Endothelial cell of umbilical vein (primary cell): ENCODE data around the gene VANGL1. TPM values are rescaled to one million over a fixed set of nuclear protein-coding genes. Genes with fewer than 3 reads are reported as not detected.

ENCODE experiments used
- BruUV-seq: library from RNA; stranded (reverse); fragments of 400-500 nt; replicated peaks from 2 replicates; lab custom pipeline; 2021; lab: Mats Ljungman, UMichigan
- CTCF ChIA-PET: fragments of 300-600, 350-600 bp; sonication (Branson Sonifier 250); formaldehyde crosslinking; loops from one replicate; lab custom pipeline; 2021; ENCODE audit warnings: antibody characterized with exemption, inconsistent platforms; lab: Charles Lee
- POLR2A ChIA-PET: fragments of 300-600, 350-600 bp; sonication (Branson Sonifier 250); formaldehyde crosslinking; loops from one replicate; lab custom pipeline; 2021; ENCODE audit warnings: antibody characterized with exemption, inconsistent platforms; lab: Charles Lee
- DNase-seq: peaks from one replicate; pipeline ENCODE4 v3.0.0-alpha.2; 2011; ENCODE audit warnings: low read depth, low spot score
- FAIRE-seq: peaks from 2 replicates; lab custom pipeline; 2011; peaks lifted over from hg19 to GRCh38; lab: Jason Lieb, UNC
- H2AFZ ChIP-seq: 2 replicates; pipeline ENCODE4 v1.6.0; 2012; ENCODE audit warnings: low read depth, low read length, control low read depth, inconsistent platforms
- H3K27ac ChIP-seq: 2 replicates; pipeline ENCODE4 v1.5.1; 2011; ENCODE audit warnings: low read depth, mild to moderate bottlenecking, control low read depth, low read length, moderate library complexity; ENCODE audit not compliant: insufficient read depth
- H3K27me3 ChIP-seq, 2 experiments: 2 replicates each; pipeline versions ENCODE4 v1.6.0 to v1.6.1; 2011; ENCODE audit warnings: low read length in 2 of 2, mixed read lengths in 1 of 2; ENCODE audit not compliant: control insufficient read depth in 2 of 2, insufficient read depth in 2 of 2
- H3K36me3 ChIP-seq, 2 experiments: 2 replicates in 1 of 2; 3 replicates in 1 of 2; pipeline ENCODE4 v1.5.1; 2011; ENCODE audit warnings: low read length in 2 of 2, mild to moderate bottlenecking in 1 of 2, moderate library complexity in 1 of 2; ENCODE audit not compliant: control insufficient read depth in 2 of 2, insufficient read depth in 2 of 2; ENCODE audit errors: extremely low read depth in 1 of 2
- H3K4me1 ChIP-seq: 3 replicates; pipeline ENCODE4 v1.5.1; 2011; ENCODE audit warnings: mild to moderate bottlenecking, low read length; ENCODE audit not compliant: control insufficient read depth, insufficient read depth; ENCODE audit errors: extremely low read depth
- H3K4me2 ChIP-seq: 2 replicates; pipeline ENCODE4 v1.6.1; 2011; ENCODE audit warnings: low read length, control low read depth, mixed read lengths; ENCODE audit not compliant: insufficient read depth
- H3K4me3 ChIP-seq, 3 experiments: fragments of 200-600 bp in 1 of 3; sonication (generic), shearing (Covaris generic) in 1 of 3; replicated peaks in 1 of 3; 2 replicates each; pipeline ENCODE4 v1.5.1; 2011 to 2016; ENCODE audit warnings: control low read depth in 3 of 3, low read length in 3 of 3, mild to moderate bottlenecking in 2 of 3, inconsistent platforms in 1 of 3, low read depth in 1 of 3, moderate library complexity in 1 of 3; ENCODE audit not compliant: insufficient read depth in 1 of 3
- H3K79me2 ChIP-seq: 2 replicates; pipeline ENCODE4 v1.6.0; 2012; ENCODE audit warnings: low read length, inconsistent platforms; ENCODE audit not compliant: control insufficient read depth, insufficient read depth
- H3K9ac ChIP-seq: replicated peaks from 2 replicates; pipeline ENCODE3; 2011; ENCODE audit warnings: low read length, control low read depth; ENCODE audit not compliant: insufficient read depth; ENCODE audit errors: extremely low read depth
- H3K9me1 ChIP-seq: replicated peaks from 3 replicates; pipeline ENCODE4 v1.6.0; 2011; ENCODE audit warnings: mild to moderate bottlenecking, low read length; ENCODE audit not compliant: control insufficient read depth, insufficient read depth; ENCODE audit errors: extremely low read depth
- H3K9me3 ChIP-seq: replicated peaks from 2 replicates; pipeline ENCODE4 v1.5.1; 2012; ENCODE audit warnings: low read length, inconsistent platforms; ENCODE audit not compliant: control insufficient read depth, insufficient read depth
- H4K20me1 ChIP-seq: replicated peaks from 2 replicates; pipeline ENCODE3; 2011; ENCODE audit warnings: mild to moderate bottlenecking, low read length; ENCODE audit not compliant: control insufficient read depth, insufficient read depth; ENCODE audit errors: extremely low read depth
- EZH2 ChIP-seq: IDR thresholded peaks from 2 replicates; pipeline ENCODE4 v1.6.1; 2012; ENCODE audit warnings: borderline replicate concordance, low read depth, mild to moderate bottlenecking, moderate library complexity, low read length, inconsistent platforms; ENCODE audit not compliant: severe bottlenecking
- FOS ChIP-seq: IDR thresholded peaks from 2 replicates; pipeline ENCODE4 v1.6.1; 2011; ENCODE audit warnings: mild to moderate bottlenecking, low read length, moderate library complexity, borderline replicate concordance; ENCODE audit not compliant: insufficient read depth
- GATA2 ChIP-seq: IDR thresholded peaks from 2 replicates; pipeline ENCODE4 v1.7.0; 2011; ENCODE audit warnings: low read depth, mild to moderate bottlenecking, moderate library complexity, mixed read lengths, low read length; ENCODE audit not compliant: insufficient read length, insufficient read depth
- JUN ChIP-seq: IDR thresholded peaks from 2 replicates; pipeline ENCODE4 v1.6.1; 2011; ENCODE audit warnings: borderline replicate concordance, low read depth; ENCODE audit not compliant: insufficient read length, insufficient read depth
- MYC ChIP-seq: IDR thresholded peaks from one replicate; pipeline ENCODE4 v1.6.1; 2011; ENCODE audit warnings: mild to moderate bottlenecking, low read depth, low read length
- POLR2A ChIP-seq: IDR thresholded peaks from 2 replicates; pipeline ENCODE4 v1.6.1; 2012; ENCODE audit warnings: low read depth, mild to moderate bottlenecking, control low read depth, low read length
- POLR2AphosphoS5 ChIP-seq: IDR thresholded peaks from 2 replicates; pipeline ENCODE4 v1.6.1; 2012; ENCODE audit warnings: low read depth, mild to moderate bottlenecking, control low read depth, low read length, moderate library complexity; ENCODE audit not compliant: insufficient read depth
- dilution Hi-C: fragments of 300-500 bp; cut with MboI; formaldehyde crosslinking; loops from one replicate; pipeline ENCODE4 v1.15.0; 2019; ENCODE audit warnings: low sequenced_read_pairs; ENCODE audit not compliant: extremely low pct_ligation_motif_present
- intact Hi-C: fragments of 100-400 bp; cut with micrococcal nuclease; formaldehyde crosslinking; loops from one replicate; pipeline ENCODE4 v1.10.0; 2022
- polyA plus RNA-seq, 4 experiments: library from polyadenylated mRNA; depleted of rRNA in 3 of 4; stranded (reverse) in 3 of 4; unstranded in 1 of 4; fragments of >200 nt; gene quantifications; 2 replicates each; pipeline versions ENCODE4 v1.2.1 to v1.2.3, GENCODE V29; 2011 to 2012; ENCODE audit warnings: missing spikeins in 1 of 4
- total RNA-seq: library from RNA; stranded (reverse); gene quantifications from 2 replicates; pipeline ENCODE4 v1.2.3, GENCODE V29; 2021
- TF ChIP-seq, protein P1 (sequence below): IDR thresholded peaks from 2 replicates; pipeline ENCODE4 v1.6.1; 2011; ENCODE audit not compliant: insufficient read depth, insufficient read length
- TF ChIP-seq, protein P2 (sequence below), 2 donors: IDR thresholded peaks; 1 replicate in 1 of 2; 2 replicates in 1 of 2; pipeline ENCODE4 v1.5.1; 2011; ENCODE audit warnings: low read length in 2 of 2, mild to moderate bottlenecking in 2 of 2, moderate library complexity in 2 of 2, control low read depth in 1 of 2, inconsistent platforms in 1 of 2, low read depth in 1 of 2; ENCODE audit not compliant: insufficient read depth in 1 of 2; ENCODE audit errors: extremely low read depth in 1 of 2

The VANGL1 gene
- total and polyA plus RNA-seq, 2 donors (not counting 3 experiments of a cell fraction or from before 2014, with no cell fraction given), result 15.0 to 24.8 TPM

DNA sequence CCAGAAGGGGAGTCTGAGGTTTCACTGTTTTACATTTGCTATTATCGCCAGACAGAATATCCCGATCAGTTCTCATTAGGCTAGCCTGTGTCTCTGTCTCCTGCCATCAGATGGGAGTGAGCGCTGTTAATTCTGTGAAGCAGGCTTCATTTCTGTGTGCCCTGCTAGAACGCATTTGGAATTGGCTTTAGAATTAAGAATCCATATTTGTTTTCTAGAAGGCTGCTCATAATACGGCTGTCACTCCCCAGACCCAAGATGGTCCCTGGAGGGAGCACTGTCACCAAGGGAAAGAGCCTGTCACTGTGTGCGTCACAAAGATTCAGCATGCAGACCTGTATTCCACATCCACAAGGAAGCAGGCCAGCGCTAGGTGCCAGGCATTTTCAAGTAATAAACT lies 77.5 kb downstream of the VANGL1 start:
- no peak overlapping the region for H3K4me2 ChIP-seq
- dilution Hi-C loops, result no loop called here
- no peaks in the 10 kb centered on the region for H3K9me1 ChIP-seq
- no peak overlapping the region for H2AFZ ChIP-seq
- POLR2A ChIA-PET, result no interaction called here
- TF ChIP-seq, protein P1, sequence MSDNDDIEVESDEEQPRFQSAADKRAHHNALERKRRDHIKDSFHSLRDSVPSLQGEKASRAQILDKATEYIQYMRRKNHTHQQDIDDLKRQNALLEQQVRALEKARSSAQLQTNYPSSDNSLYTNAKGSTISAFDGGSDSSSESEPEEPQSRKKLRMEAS, result no peak
- no peak for TF ChIP-seq MYC
- TF ChIP-seq GATA2, result no peak
- TF ChIP-seq POLR2AphosphoS5, result no peak
- no peak for TF ChIP-seq FOS
- no peak for TF ChIP-seq EZH2
- TF ChIP-seq, protein P2, sequence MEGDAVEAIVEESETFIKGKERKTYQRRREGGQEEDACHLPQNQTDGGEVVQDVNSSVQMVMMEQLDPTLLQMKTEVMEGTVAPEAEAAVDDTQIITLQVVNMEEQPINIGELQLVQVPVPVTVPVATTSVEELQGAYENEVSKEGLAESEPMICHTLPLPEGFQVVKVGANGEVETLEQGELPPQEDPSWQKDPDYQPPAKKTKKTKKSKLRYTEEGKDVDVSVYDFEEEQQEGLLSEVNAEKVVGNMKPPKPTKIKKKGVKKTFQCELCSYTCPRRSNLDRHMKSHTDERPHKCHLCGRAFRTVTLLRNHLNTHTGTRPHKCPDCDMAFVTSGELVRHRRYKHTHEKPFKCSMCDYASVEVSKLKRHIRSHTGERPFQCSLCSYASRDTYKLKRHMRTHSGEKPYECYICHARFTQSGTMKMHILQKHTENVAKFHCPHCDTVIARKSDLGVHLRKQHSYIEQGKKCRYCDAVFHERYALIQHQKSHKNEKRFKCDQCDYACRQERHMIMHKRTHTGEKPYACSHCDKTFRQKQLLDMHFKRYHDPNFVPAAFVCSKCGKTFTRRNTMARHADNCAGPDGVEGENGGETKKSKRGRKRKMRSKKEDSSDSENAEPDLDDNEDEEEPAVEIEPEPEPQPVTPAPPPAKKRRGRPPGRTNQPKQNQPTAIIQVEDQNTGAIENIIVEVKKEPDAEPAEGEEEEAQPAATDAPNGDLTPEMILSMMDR (IDR thresholded peaks at IDR 0.05; ENCODE audit: extremely low read depth in 1 of 2, insufficient read depth in 1 of 2, low read depth in 1 of 2, low read length in 2 of 2), result no peak
- TF ChIP-seq POLR2A, result no peak
- TF ChIP-seq JUN, result no peak
- no peaks in the 10 kb centered on the region for H3K4me1 ChIP-seq
- H4K20me1 ChIP-seq, result no peaks in the 10 kb centered on the region
- H3K4me3 ChIP-seq, result no peak overlapping the region
- no peak overlapping the region for H3K9ac ChIP-seq
- H3K27me3 ChIP-seq, result peaks cover 0 to 14% of the 10 kb centered on the region in 2 experiments
- no peaks in the 10 kb centered on the region for H3K9me3 ChIP-seq
- CTCF ChIA-PET, result interaction anchor here (1.0 to 3.7 kb wide), 4 partner anchors 13 to 301 kb away, joined by 3 to 33 read pairs (median 10); no protein-coding TSS in a partner anchor
- no TSS peak for BruUV-seq
- DNase-seq (no peak), FAIRE-seq (no peak)
- no peaks in the 10 kb centered on the region for H3K79me2 ChIP-seq
- no peak overlapping the region for H3K27ac ChIP-seq
- intact Hi-C loops, result no loop called here
- H3K36me3 ChIP-seq, result no peaks in the 10 kb centered on the region
